ENCODE measurements around the gene MVK. TPM values are rescaled to one million over a fixed set of nuclear protein-coding genes. Genes with fewer than 3 reads are reported as not detected.

The MVK gene
- total RNA-seq, 4 donors from 2014 or later, result 7.1 to 12.0 (median 9.9) TPM

DNA sequence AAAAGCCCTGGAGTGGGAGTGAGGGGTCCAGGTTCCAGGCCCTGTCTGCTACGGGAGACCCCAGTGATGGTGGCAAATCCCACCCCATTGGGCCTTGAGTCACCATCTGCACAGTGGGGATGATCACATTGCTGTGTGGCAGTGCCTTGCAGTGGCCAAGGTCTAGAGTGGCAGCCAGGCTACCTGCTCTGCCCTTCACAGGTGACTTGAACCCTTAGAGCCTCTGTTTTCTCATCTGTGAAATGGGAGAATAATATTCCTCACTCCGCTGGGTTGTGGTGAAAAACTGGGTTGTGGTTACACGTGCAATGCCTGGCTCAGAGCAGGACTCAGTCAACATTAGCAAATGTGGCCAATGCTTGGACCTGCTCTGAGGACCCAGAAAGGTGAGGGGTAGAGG lies 58.2 kb downstream of the MVK start:
- no peak for DNase-seq (ENCODE audit: low spot score)
- TF ChIP-seq, protein P1, sequence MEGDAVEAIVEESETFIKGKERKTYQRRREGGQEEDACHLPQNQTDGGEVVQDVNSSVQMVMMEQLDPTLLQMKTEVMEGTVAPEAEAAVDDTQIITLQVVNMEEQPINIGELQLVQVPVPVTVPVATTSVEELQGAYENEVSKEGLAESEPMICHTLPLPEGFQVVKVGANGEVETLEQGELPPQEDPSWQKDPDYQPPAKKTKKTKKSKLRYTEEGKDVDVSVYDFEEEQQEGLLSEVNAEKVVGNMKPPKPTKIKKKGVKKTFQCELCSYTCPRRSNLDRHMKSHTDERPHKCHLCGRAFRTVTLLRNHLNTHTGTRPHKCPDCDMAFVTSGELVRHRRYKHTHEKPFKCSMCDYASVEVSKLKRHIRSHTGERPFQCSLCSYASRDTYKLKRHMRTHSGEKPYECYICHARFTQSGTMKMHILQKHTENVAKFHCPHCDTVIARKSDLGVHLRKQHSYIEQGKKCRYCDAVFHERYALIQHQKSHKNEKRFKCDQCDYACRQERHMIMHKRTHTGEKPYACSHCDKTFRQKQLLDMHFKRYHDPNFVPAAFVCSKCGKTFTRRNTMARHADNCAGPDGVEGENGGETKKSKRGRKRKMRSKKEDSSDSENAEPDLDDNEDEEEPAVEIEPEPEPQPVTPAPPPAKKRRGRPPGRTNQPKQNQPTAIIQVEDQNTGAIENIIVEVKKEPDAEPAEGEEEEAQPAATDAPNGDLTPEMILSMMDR (IDR thresholded peaks at IDR 0.05), result no peak
- ATAC-seq (ENCODE audit: low FRiP score), result no peak

DNA sequence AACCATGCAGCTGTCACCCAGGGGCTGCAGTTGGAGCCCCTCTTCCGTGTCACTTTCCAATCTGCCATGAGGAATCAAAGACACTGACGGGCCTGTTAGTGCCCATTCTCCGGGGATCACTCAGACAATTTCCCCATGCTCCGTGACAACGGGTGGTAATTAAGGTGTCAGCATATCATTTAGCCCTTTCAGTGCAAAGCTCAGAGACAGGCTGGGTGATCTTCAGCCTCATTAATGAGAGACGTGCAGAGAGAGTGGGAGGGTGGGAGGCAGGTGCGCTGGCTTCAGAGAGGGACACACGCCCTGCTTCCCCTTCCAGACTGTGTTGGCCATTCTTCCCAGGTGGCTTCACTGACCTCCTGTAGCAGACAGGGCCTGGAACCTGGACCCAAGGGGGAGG lies 58.7 kb downstream of the MVK start:
- no peak for DNase-seq (ENCODE audit: low spot score)
- TF ChIP-seq, protein P1 (IDR thresholded peaks at IDR 0.05), result no peak
- ATAC-seq (ENCODE audit: low FRiP score), result no peak

DNA sequence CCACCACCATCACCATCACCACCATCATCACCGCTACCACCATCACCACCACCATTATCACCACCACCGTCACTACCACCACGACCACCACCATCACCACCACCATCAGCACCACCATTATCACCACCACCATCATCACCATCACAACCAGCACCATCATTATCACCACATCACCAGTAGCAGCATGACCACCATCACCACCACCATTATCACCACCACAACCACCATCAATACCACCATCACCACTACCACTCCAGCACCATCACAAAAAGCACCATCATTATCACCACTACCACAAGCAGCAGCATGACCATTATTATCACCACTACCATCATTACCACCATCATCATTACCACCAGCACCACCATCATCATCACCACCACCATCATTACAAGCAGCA lies 62.1 kb downstream of the MVK start:
- DNase-seq (ENCODE audit: low spot score) (no peak), ATAC-seq (ENCODE audit: low FRiP score) (no peak)
- TF ChIP-seq, protein P1 (IDR thresholded peaks at IDR 0.05), result no peak

DNA sequence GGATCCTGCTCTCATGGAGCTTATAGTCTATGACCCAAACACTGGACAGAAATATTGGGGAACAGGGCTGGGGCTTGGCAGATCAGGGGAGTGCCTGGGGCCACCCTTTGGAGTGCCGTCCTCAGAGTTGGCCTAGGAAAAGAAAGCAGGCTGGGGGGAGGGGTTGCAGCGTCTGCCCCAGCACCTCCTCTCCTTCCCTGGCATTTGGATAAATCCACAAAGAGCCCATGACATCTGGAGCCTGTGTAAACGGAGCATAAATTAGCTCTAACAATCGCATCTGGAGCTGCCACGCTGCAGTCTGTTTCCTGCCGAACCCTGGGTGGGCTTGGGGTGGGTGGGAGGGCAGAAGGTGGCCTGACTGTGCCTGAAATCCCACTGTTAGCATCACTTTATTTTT lies 63.8 kb downstream of the MVK start:
- no peak for DNase-seq (ENCODE audit: low spot score)
- ATAC-seq (ENCODE audit: low FRiP score), result no peak
- TF ChIP-seq, protein P1 (IDR thresholded peaks at IDR 0.05), result no peak

DNA sequence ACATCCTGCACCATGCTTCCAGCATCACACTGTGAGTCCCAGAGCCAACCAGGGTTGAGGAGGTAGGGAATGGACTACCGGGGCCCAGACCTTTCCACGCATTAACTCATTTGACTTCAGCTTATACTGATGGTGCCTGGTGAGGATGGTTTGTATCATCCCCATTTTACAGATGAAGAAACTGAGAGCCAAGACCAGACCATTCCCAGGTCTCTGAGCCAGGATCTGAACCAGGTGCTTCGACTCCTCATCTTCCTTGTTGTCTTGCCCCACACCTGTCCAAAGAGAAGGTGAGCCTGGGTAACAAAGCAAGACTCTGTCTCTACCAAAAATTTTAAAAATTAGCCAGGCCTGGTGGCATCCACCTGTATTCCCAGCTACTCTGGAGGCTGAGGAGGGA lies 64.4 kb downstream of the MVK start:
- no peak for ATAC-seq (ENCODE audit: low FRiP score)
- TF ChIP-seq, protein P1 (IDR thresholded peaks at IDR 0.05), result no peak
- DNase-seq (ENCODE audit: low spot score), result no peak

DNA sequence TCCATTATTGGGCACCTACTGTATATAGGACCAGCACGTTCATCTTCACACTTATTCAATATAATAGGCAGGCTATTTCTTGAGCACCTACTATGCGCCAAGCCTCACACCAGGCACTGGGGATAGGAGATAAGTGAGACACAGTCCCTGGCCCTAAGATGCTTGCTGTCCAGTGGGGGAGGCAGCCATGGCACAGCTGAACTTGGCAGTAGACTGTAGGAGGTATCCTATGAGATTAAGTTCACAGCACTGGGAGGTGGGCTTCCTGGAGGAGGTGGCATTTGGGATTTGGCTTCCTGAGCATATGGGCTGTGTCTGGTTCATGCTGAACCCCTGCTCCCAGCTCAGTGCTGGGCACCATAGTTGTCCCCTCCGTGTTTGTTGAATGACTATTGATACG lies 65.1 kb downstream of the MVK start:
- TF ChIP-seq, protein P1 (IDR thresholded peaks at IDR 0.05), result no peak
- ATAC-seq (ENCODE audit: low FRiP score) (no peak), DNase-seq (ENCODE audit: low spot score) (no peak)

DNA sequence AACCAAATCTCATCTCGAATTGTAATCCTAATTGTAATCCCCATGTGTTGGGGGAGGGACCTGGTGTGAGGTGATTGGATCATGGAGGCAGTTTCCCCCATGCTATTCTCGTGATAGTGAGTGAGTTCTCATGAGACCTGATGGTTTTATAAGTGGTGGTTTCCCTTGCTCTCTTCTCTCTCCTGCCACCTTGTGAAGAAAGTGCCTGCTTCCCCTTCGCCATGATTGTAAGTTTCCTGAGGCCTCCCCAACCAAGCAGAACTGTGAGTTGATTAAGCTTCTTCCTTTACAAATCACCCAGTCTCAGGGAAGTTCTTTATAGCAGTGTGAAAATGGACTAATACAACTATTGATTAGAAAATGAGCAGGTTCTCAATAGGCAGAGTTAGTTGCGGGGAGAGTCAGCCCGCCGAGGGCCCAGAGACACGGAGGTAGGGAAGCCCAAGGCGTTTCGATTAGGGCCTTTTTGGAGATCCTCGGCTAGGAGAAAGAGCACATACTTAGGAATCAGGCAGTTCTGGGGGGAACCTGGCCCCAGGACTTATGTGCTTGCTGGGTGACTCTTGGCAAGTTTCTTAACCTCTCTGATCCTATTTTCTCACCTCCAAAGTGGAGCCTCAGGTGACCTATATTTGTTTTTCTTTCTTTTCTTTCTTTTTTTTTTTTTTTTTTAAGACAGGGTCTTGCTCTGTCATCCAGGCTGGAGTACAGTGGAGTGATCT lies 65.7 kb downstream of the MVK start:
- DNase-seq (ENCODE audit: low spot score) (no peak), ATAC-seq (ENCODE audit: low FRiP score) (no peak)
- TF ChIP-seq, protein P1 (IDR thresholded peaks at IDR 0.05), result no peak
